Neural cell (in vitro differentiated cells): Measurements from ENCODE around the gene CCDC81. TPM values are rescaled to one million over a fixed set of nuclear protein-coding genes. Genes with fewer than 3 reads are reported as not detected.

Experiments
- H2AFZ ChIP-seq: fragments of 200-600, 300-800 bp; sonication (generic), shearing (Covaris generic); 2 replicates; pipeline ENCODE4 v1.6.0; 2014; ENCODE audit warnings: low read depth, mild to moderate bottlenecking, antibody characterized with exemption, low read length, moderate library complexity
- H3F3A ChIP-seq: fragments of 200-600 bp; shearing (Covaris generic); 2 replicates; pipeline ENCODE4 v1.6.1; 2016; ENCODE audit warnings: mild to moderate bottlenecking, moderate library complexity, mixed read lengths, antibody characterized with exemption, low read length; ENCODE audit not compliant: insufficient read depth, poor library complexity, severe bottlenecking
- H3K27ac ChIP-seq: fragments of 200-600, 300-800 bp; sonication (generic), shearing (Covaris generic); 2 replicates; pipeline ENCODE4 v1.5.1; 2014; ENCODE audit warnings: mild to moderate bottlenecking, low read length, moderate library complexity
- H3K27me3 ChIP-seq: fragments of 300-800, 200-600 bp; sonication (generic), shearing (Covaris generic); 2 replicates; pipeline ENCODE4 v1.6.0; 2014; ENCODE audit warnings: mild to moderate bottlenecking, low read depth, low read length, moderate library complexity; ENCODE audit not compliant: insufficient read depth
- H3K36me3 ChIP-seq: fragments of 300-800, 200-600 bp; sonication (generic), shearing (Covaris generic); 2 replicates; pipeline ENCODE4 v1.5.1; 2014; ENCODE audit warnings: mild to moderate bottlenecking, antibody characterized with exemption, low read length, moderate library complexity; ENCODE audit not compliant: insufficient read depth
- H3K4me2 ChIP-seq: fragments of 300-800, 200-600 bp; sonication (generic), shearing (Covaris generic); 2 replicates; pipeline ENCODE4 v1.6.0; 2014; ENCODE audit warnings: mild to moderate bottlenecking, low read length
- H3K4me3 ChIP-seq: fragments of 300-800, 200-600 bp; sonication (generic), shearing (Covaris generic); 2 replicates; pipeline ENCODE4 v1.5.1; 2014; ENCODE audit warnings: mild to moderate bottlenecking, low read length, moderate library complexity
- H3K79me2 ChIP-seq: fragments of 200-600 bp; shearing (Covaris generic); replicated peaks from 2 replicates; pipeline ENCODE4 v1.6.0; 2014; ENCODE audit warnings: mild to moderate bottlenecking, low read length, moderate library complexity; ENCODE audit not compliant: insufficient read depth
- H3K9ac ChIP-seq: fragments of 300-800, 200-600 bp; sonication (generic), shearing (Covaris generic); 2 replicates; pipeline ENCODE4 v1.6.1; 2016; ENCODE audit warnings: mild to moderate bottlenecking, low read length, mixed read lengths
- H3K9me2 ChIP-seq: fragments of 200-600 bp; shearing (Covaris generic); 2 replicates; pipeline ENCODE4 v1.6.1; 2016; ENCODE audit warnings: mild to moderate bottlenecking, low read length, mixed read lengths; ENCODE audit not compliant: insufficient read depth
- H3K9me3 ChIP-seq: fragments of 200-600, 300-800 bp; sonication (generic), shearing (Covaris generic); 2 replicates; pipeline ENCODE4 v1.6.1; 2016; ENCODE audit warnings: mild to moderate bottlenecking, mixed run types, low read length, moderate library complexity, mixed read lengths
- H4K20me1 ChIP-seq: fragments of 200-600 bp; shearing (Covaris generic); 2 replicates; pipeline ENCODE4 v1.6.1; 2016; ENCODE audit warnings: mild to moderate bottlenecking, mixed run types; ENCODE audit not compliant: insufficient read depth
- CTCF ChIP-seq: fragments of 450-650 bp; IDR thresholded peaks from 2 replicates; pipeline ENCODE4 v1.5.1; 2014; ENCODE audit warnings: antibody characterized with exemption, mild to moderate bottlenecking, moderate library complexity; ENCODE audit not compliant: poor library complexity, severe bottlenecking
- EP300 ChIP-seq: fragments of 450-650 bp; conservative IDR thresholded peaks from 2 replicates; pipeline ENCODE4 v1.6.1; 2014; ENCODE audit warnings: antibody characterized with exemption, mild to moderate bottlenecking, moderate library complexity; ENCODE audit not compliant: poor library complexity, severe bottlenecking
- EZH2 ChIP-seq: fragments of 200-600, 300-800 bp; shearing (Covaris generic), sonication (generic); IDR thresholded peaks from 2 replicates; pipeline ENCODE4 v1.6.1; 2014; ENCODE audit warnings: antibody characterized with exemption, low read length, borderline replicate concordance, mild to moderate bottlenecking; ENCODE audit not compliant: insufficient read depth, poor library complexity, severe bottlenecking
- MXI1 ChIP-seq: fragments of 450-650 bp; conservative IDR thresholded peaks from 2 replicates; pipeline ENCODE4 v1.6.1; 2014; ENCODE audit warnings: antibody characterized with exemption, mild to moderate bottlenecking; ENCODE audit not compliant: poor library complexity, severe bottlenecking
- POLR2AphosphoS5 ChIP-seq: IDR thresholded peaks from 2 replicates; pipeline ENCODE4 v1.6.1; 2012
- RAD21 ChIP-seq: fragments of 450-650 bp; conservative IDR thresholded peaks from 2 replicates; pipeline ENCODE4 v1.6.1; 2014; ENCODE audit warnings: antibody characterized with exemption, mild to moderate bottlenecking, moderate library complexity
- REST ChIP-seq: IDR thresholded peaks from 2 replicates; pipeline ENCODE4 v1.6.1; 2012; ENCODE audit warnings: borderline replicate concordance
- SMC3 ChIP-seq: fragments of 450-650 bp; conservative IDR thresholded peaks from 2 replicates; pipeline ENCODE4 v1.6.1; 2014; ENCODE audit warnings: antibody characterized with exemption, mild to moderate bottlenecking, moderate library complexity; ENCODE audit not compliant: poor library complexity
- TAF1 ChIP-seq: IDR thresholded peaks from 2 replicates; pipeline ENCODE4 v1.6.1; 2012; ENCODE audit warnings: low read depth
- polyA plus RNA-seq: library from polyadenylated mRNA; depleted of rRNA; stranded (reverse); fragments of >200 nt; gene quantifications from 2 replicates; pipeline ENCODE4 v1.2.3, GENCODE V29; 2014

Gene CCDC81
- polyA plus RNA-seq, 1 donor from 2014 or later: 2.5 TPM

GRCh38 chr11:86442420-86442819 lies 67.7 kb downstream of the CCDC81 start:
- no peaks in the 10 kb centered on the region for H3K36me3 ChIP-seq
- no peak overlapping the region for H3K4me2 ChIP-seq
- no peaks in the 10 kb centered on the region for H3K9me3 ChIP-seq
- no peak overlapping the region for H3K4me3 ChIP-seq
- H4K20me1 ChIP-seq: no peaks in the 10 kb centered on the region
- H3K27ac ChIP-seq: no peak overlapping the region
- H3F3A ChIP-seq: no peaks in the 10 kb centered on the region
- H3K9me2 ChIP-seq: no peaks in the 10 kb centered on the region
- H3K9ac ChIP-seq: no peak overlapping the region
- H3K27me3 ChIP-seq: no peaks in the 10 kb centered on the region
- no peak overlapping the region for H2AFZ ChIP-seq
- TF ChIP-seq RAD21 (no peak), POLR2AphosphoS5 (no peak), SMC3 (no peak), EZH2 (no peak), EP300 (no peak), TAF1 (no peak), REST (no peak), MXI1 (no peak), CTCF (no peak)
- no peaks in the 10 kb centered on the region for H3K79me2 ChIP-seq

GRCh38 chr11:86442827-86443226 lies 68.1 kb downstream of the CCDC81 start:
- Histone ChIP-seq H3K4me2 (no peak overlapping the region), H3K9ac (no peak overlapping the region), H3K36me3 (no peaks in the 10 kb centered on the region), H4K20me1 (no peaks in the 10 kb centered on the region), H3K4me3 (no peak overlapping the region), H3K9me2 (no peaks in the 10 kb centered on the region), H2AFZ (no peak overlapping the region), H3K79me2 (no peaks in the 10 kb centered on the region), H3F3A (no peaks in the 10 kb centered on the region), H3K9me3 (no peaks in the 10 kb centered on the region), H3K27me3 (no peaks in the 10 kb centered on the region), H3K27ac (no peak overlapping the region)
- no peak for TF ChIP-seq EP300
- no peak for TF ChIP-seq TAF1
- no peak for TF ChIP-seq REST
- no peak for TF ChIP-seq MXI1
- TF ChIP-seq EZH2: no peak
- no peak for TF ChIP-seq POLR2AphosphoS5
- TF ChIP-seq RAD21: no peak
